WTC11 (cell line): ENCODE results near the gene NQO1. TPM values are rescaled to one million over a fixed set of nuclear protein-coding genes. Genes with fewer than 3 reads are reported as not detected.

Experiments
- ATAC-seq: fragments of 200-7000 bp; cut with Tn5 transposase; 2 replicates; pipeline ENCODE4 v1.10.0; 2021; ENCODE audit warnings: mild to moderate bottlenecking, moderate library complexity
- Bru-seq: library from RNA; stranded (reverse); fragments of 400-500 nt; gene quantifications from one replicate; lab custom pipeline; 2021; lab: Mats Ljungman, UMichigan
- CTCF ChIA-PET: fragments of 300-600 bp; sonication (Branson Sonifier 250); formaldehyde crosslinking; loops from one replicate; lab custom pipeline; 2021; ENCODE audit warnings: antibody characterized with exemption; lab: Charles Lee
- POLR2A ChIA-PET: fragments of 350-600 bp; sonication (Branson Sonifier 250); formaldehyde crosslinking; loops from one replicate; lab custom pipeline; 2021; ENCODE audit warnings: antibody characterized with exemption; lab: Charles Lee
- DNase-seq: peaks from one replicate; pipeline ENCODE4 v3.0.0; 2021; ENCODE audit warnings: low spot score
- H3K27ac Mint-ChIP-seq: 2 replicates; pipeline ENCODE4 v1.8.0; 2021; ENCODE audit warnings: mixed read lengths
- H3K27me3 Mint-ChIP-seq: 2 replicates; pipeline ENCODE4 v1.8.0; 2021; ENCODE audit warnings: low read depth, mild to moderate bottlenecking, moderate library complexity, mixed read lengths
- H3K36me3 Mint-ChIP-seq: 2 replicates; pipeline ENCODE4 v1.8.0; 2021; ENCODE audit warnings: mixed read lengths
- H3K4me1 Mint-ChIP-seq: 2 replicates; pipeline ENCODE4 v1.8.0; 2022; ENCODE audit warnings: mixed read lengths
- H3K4me3 Mint-ChIP-seq: 2 replicates; pipeline ENCODE4 v1.8.0; 2021; ENCODE audit warnings: mild to moderate bottlenecking, moderate library complexity, mixed read lengths
- H3K9me3 Mint-ChIP-seq: 2 replicates; pipeline ENCODE4 v1.8.0; 2021; ENCODE audit warnings: mixed read lengths
- ARID4B ChIP-seq: sonication (generic); formaldehyde crosslinking; IDR thresholded peaks from 2 replicates; pipeline ENCODE4 v1.8.0; 2023; ENCODE audit warnings: missing genetic modification reagents, mild to moderate bottlenecking, borderline replicate concordance
- ATF2 ChIP-seq: sonication (generic); formaldehyde crosslinking; IDR thresholded peaks from 2 replicates; pipeline ENCODE4 v1.8.1; 2022; ENCODE audit warnings: low read depth, missing genetic modification reagents, borderline replicate concordance
- E2F5 ChIP-seq: sonication (generic); formaldehyde crosslinking; IDR thresholded peaks from 2 replicates; pipeline ENCODE4 v1.8.1; 2022; ENCODE audit warnings: mild to moderate bottlenecking, moderate library complexity, missing genetic modification reagents
- FOXK1 ChIP-seq: sonication (generic); formaldehyde crosslinking; IDR thresholded peaks from 2 replicates; pipeline ENCODE4 v1.8.0; 2022; ENCODE audit warnings: mild to moderate bottlenecking, moderate library complexity, missing genetic modification reagents
- FOXP1 ChIP-seq: sonication (generic); formaldehyde crosslinking; IDR thresholded peaks from 2 replicates; pipeline ENCODE4 v1.8.0; 2022; ENCODE audit warnings: missing genetic modification reagents, mild to moderate bottlenecking, moderate library complexity, borderline replicate concordance
- FOXP4 ChIP-seq: sonication (generic); formaldehyde crosslinking; IDR thresholded peaks from 2 replicates; pipeline ENCODE4 v1.8.0; 2022; ENCODE audit warnings: mild to moderate bottlenecking, missing genetic modification reagents
- HMGXB4 ChIP-seq: sonication (generic); formaldehyde crosslinking; IDR thresholded peaks from 2 replicates; pipeline ENCODE4 v1.8.1; 2023; ENCODE audit warnings: mild to moderate bottlenecking, moderate library complexity, missing genetic modification reagents
- IRF1 ChIP-seq: sonication (generic); formaldehyde crosslinking; IDR thresholded peaks from 2 replicates; pipeline ENCODE4 v1.8.0; 2023; ENCODE audit warnings: missing genetic modification reagents
- IRF2 ChIP-seq: sonication (generic); formaldehyde crosslinking; IDR thresholded peaks from 2 replicates; pipeline ENCODE4 v1.8.0; 2022; ENCODE audit warnings: low read depth, missing genetic modification reagents, borderline replicate concordance
- MAX ChIP-seq: sonication (generic); formaldehyde crosslinking; IDR thresholded peaks from 2 replicates; pipeline ENCODE4 v1.8.0; 2022; ENCODE audit warnings: mild to moderate bottlenecking, missing genetic modification reagents
- NFE2L1 ChIP-seq: sonication (generic); formaldehyde crosslinking; IDR thresholded peaks from 2 replicates; pipeline ENCODE4 v1.8.1; 2023; ENCODE audit warnings: missing genetic modification reagents
- NFYB ChIP-seq: sonication (generic); formaldehyde crosslinking; conservative IDR thresholded peaks from 2 replicates; pipeline ENCODE4 v1.8.0; 2022; ENCODE audit warnings: low read depth, missing genetic modification reagents
- PRRX2 ChIP-seq: fragments of 250-450 bp; sonication (Bioruptor Pico); IDR thresholded peaks from 2 replicates; pipeline ENCODE4 v1.8.0; 2021; ENCODE audit warnings: mild to moderate bottlenecking
- SP1 ChIP-seq: sonication (generic); formaldehyde crosslinking; conservative IDR thresholded peaks from 2 replicates; pipeline ENCODE4 v1.8.1; 2022; ENCODE audit warnings: missing genetic modification reagents
- ZBTB43 ChIP-seq: sonication (generic); formaldehyde crosslinking; IDR thresholded peaks from 2 replicates; pipeline ENCODE4 v1.8.1; 2023; ENCODE audit warnings: mild to moderate bottlenecking, missing genetic modification reagents
- ZNF317 ChIP-seq: sonication (generic); formaldehyde crosslinking; IDR thresholded peaks from 2 replicates; pipeline ENCODE4 v1.8.1; 2023; ENCODE audit warnings: low read depth, mild to moderate bottlenecking, moderate library complexity, missing genetic modification reagents, borderline replicate concordance
- long read RNA-seq, 3 experiments: library from RNA in 1 of 3; library from capped mRNA in 1 of 3; library from polyadenylated mRNA in 1 of 3; unstranded in 2 of 3; stranded (forward) in 1 of 3; transcript quantifications; one replicate each; pipeline ENCODE4 v2.0.0, GENCODE V29; 2021
- total RNA-seq: library from RNA; stranded (reverse); gene quantifications from 3 replicates; pipeline ENCODE4 v1.2.3, GENCODE V29; 2021

NQO1 gene
- total RNA-seq (32.6 to 38.9 TPM (median 34.7 TPM) in 3 replicates), Bru-seq, nascent RNA (percentile 49 among the genes with signal in this experiment)
- long read RNA-seq, experiment 1, transcript NQO1-201 (6 exons, 2,912 nt), result major isoform, 73 of 90 reads
- long read RNA-seq, experiment 1, transcript NQO1-202 (5 exons, 1,105 nt), result minor isoform, 13 of 90 reads
- long read RNA-seq, experiment 1, partial matches to known transcripts, result 2 of 90 reads
- long read RNA-seq, experiment 1, other reads (novel, unspliced or antisense), result 0 of 90 reads
- long read RNA-seq, experiment 2, transcript NQO1-201 (6 exons, 2,912 nt), result major isoform, 37 of 60 reads
- long read RNA-seq, experiment 2, transcript NQO1-202 (5 exons, 1,105 nt), result minor isoform, 7 of 60 reads
- long read RNA-seq, experiment 2, partial matches to known transcripts, result 6 of 60 reads
- long read RNA-seq, experiment 2, other reads (novel, unspliced or antisense), result 10 of 60 reads
- long read RNA-seq, experiment 3, transcript NQO1-201 (6 exons, 2,912 nt), result major isoform, 110 of 173 reads
- long read RNA-seq, experiment 3, transcript NQO1-203 (5 exons, 2,527 nt), result minor isoform, 8 of 173 reads
- long read RNA-seq, experiment 3, transcript NQO1-202 (5 exons, 1,105 nt), result minor isoform, 21 of 173 reads
- long read RNA-seq, experiment 3, partial matches to known transcripts, result 19 of 173 reads
- long read RNA-seq, experiment 3, other reads (novel, unspliced or antisense), result 12 of 173 reads

- POLR2A ChIA-PET, result interaction anchor here (0.8 to 1.0 kb wide), 3 partner anchors 36 to 563 kb away, joined by 3 read pairs; partner anchors contain the start of gene AARS1
- ATAC-seq, result peak; percentile 95
- no peaks in the 10 kb centered on the region for H3K9me3 Mint-ChIP-seq
- TF ChIP-seq IRF2 (CRISPR knock-in tag), result no peak
- peak; percentile 99 for TF ChIP-seq NFE2L1 (CRISPR knock-in tag)
- 0 out of 2 replicates have a peak, but pooled peaks have one; percentile 53 for TF ChIP-seq ZNF317
- TF ChIP-seq SP1 (CRISPR knock-in tag), result peak; percentile 56; the same call in 1 of the 2 replicates
- TF ChIP-seq FOXP4 (CRISPR knock-in tag), result peak; percentile 41
- TF ChIP-seq FOXK1 (CRISPR knock-in tag), result peak; percentile 73
- peak; percentile 13; the same call in 1 of the 2 replicates for TF ChIP-seq ARID4B
- 0 out of 2 replicates have a peak, but pooled peaks have one; percentile 25 for TF ChIP-seq E2F5
- peak; percentile 46; the same call in 1 of the 2 replicates for TF ChIP-seq IRF1
- TF ChIP-seq ZBTB43 (CRISPR knock-in tag), result no peak
- TF ChIP-seq MAX (CRISPR knock-in tag), result peak; percentile 67; the same call in 1 of the 2 replicates
- no peak for TF ChIP-seq PRRX2 (CRISPR knock-in tag)
- TF ChIP-seq NFYB, result peak; percentile 41; the same call in 1 of the 2 replicates
- TF ChIP-seq ATF2 (CRISPR knock-in tag), result no peak
- peak; percentile 62; the same call in 1 of the 2 replicates for TF ChIP-seq FOXP1 (CRISPR knock-in tag)
- TF ChIP-seq HMGXB4, result no peak
- H3K27ac Mint-ChIP-seq, result peak within 1 kb of the TSS; percentile 99
- no peaks in the 10 kb centered on the region for H3K27me3 Mint-ChIP-seq
- CTCF ChIA-PET, result interaction anchor here (0.7 to 5.5 kb wide), 6 partner anchors 15 to 328 kb away, joined by 3 to 31 read pairs (median 6); partner anchors contain the start of gene NOB1
- H3K4me3 Mint-ChIP-seq, result peak within 1 kb of the TSS; percentile 91
- peak; percentile 96 for DNase-seq
- H3K4me1 Mint-ChIP-seq, result peaks cover 40% of the 10 kb centered on the region
- H3K36me3 Mint-ChIP-seq, result no peaks in the 10 kb centered on the region
These were observed at the start of gene NQO1 for GRCh38 chr16:69726313-69727060. TSS of gene NQO1 (minus strand) at chr16:69726560. CDS start at chr16:69726439, 121 bp downstream.
